NCI-H1092 treated with DMSO at 0.1 percent for 48 hours (cell line): Measurements from ENCODE around the gene EFHC1.

Experiments used
- DNase-seq: peaks from one replicate; lab custom pipeline; 2025; lab: John Stamatoyannopoulos, UW

The EFHC1 gene

DNA sequence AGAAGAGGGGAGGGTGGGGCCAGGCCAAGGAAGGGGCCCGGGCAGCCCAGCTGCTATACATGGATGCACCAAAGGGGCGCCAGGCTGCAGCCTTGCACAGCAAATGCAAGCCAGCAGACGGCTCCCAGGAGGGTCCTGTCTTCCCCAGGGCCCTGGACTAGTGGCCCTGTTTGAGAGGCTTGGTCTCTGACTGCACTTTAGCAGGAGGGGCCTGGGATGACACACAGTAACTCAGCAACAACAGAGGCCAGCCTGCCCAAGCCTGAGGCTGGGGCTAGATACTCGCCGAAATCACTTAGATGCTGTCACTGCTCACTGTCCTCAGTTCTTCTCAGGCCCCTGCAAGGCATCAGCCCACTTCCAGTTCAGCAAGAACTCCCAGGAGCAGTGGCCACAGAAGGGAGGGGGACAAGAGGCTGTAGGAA, 83.2 kb downstream of the EFHC1 start:
- DNase-seq, result no peak

DNA sequence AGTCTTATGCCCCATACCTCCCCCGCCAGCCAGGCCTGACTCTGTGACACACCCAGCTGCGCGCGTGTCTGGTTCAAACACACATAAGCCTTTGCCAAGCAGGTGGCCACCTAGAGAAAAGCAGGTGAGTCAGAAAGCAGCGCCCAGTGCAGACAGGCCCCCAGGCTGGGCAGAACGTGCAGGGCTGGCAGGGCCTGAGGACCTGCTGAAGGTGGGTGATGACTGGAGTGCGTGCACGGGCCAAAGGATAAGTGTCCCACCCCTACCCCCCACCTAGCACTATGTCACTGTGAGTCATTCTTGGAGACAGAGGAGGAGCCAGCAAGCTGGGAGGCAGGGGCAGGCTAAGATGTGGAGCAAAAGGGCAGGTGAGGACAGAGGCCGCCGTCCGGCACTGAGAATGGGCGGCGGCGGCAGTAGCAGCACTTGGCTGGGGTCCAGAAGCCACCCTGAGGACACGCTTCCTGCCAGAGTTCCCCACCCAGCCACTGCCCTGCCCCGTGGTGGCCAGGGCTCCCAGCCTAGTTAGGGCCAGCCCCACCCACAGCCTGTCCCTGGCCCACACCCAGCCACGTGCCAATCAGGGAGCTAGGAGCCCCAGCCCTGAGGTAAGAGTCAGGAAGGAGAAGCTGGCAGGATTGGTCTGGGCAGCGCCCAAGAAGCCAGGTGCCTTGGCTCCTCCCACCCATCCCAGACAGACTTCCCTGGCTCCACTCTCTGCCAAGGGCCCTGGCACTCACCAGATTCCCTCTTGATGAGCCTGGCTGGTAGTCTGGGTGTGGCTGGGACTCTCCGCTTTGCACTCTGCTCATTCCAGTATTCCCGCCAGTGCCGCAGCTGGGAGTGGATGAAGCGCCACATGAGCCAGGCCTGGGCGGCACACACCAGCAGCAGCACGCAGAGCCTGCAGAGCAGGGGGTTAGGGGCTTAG, 84.0 kb downstream of the EFHC1 start:
- DNase-seq, result peak; percentile 36

DNA sequence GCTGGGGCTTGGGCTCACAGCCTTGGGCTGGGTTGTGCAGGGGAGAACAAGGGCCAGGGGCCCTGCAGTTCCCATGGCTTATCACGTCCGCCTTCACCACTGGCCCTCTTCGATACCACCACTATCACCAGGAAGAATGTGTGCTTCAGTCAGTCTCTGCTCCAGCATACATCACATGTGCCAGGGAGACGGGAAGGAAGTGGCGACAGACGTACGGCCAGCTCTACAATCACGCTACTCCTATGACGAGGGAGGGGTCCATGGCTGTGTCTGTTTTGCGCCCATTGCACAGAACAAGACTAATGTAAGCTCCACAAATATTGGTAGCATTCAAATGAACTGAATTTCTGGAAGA, 84.6 kb downstream of the EFHC1 start:
- DNase-seq, result no peak

DNA sequence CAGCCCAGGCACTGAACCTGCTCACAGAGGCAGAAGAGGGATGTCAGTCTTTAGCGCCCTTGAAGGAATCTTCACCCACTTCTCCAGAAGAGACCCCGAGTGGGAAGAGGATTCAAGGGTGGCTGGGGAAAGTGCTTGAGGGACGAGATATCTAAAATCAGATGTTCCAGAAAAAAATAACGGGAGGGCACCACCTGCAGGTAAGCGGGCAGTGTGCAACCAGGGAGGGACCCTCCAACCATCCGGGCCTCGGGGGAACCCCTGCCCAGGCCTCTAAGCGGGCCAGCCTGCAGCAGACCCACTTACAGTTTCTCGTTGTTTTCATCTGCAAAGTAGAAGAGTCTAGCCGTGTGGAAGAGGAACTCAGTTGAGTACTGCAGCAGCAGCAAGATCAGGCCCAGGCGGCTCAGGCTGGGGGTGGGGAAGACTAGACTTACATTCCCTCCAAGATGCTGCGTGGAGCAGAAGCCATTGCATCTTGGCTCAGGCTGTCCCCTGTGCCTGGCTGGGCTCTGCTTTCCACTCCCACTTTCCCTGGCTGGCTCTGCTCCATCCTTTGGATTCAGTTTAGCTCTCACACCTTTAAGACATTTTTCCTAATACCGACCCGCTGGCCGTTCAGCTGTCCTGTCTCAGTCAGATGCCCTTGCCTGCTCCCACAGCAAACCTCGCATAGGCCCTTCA, 85.7 kb downstream of the EFHC1 start:
- DNase-seq, result no peak

DNA sequence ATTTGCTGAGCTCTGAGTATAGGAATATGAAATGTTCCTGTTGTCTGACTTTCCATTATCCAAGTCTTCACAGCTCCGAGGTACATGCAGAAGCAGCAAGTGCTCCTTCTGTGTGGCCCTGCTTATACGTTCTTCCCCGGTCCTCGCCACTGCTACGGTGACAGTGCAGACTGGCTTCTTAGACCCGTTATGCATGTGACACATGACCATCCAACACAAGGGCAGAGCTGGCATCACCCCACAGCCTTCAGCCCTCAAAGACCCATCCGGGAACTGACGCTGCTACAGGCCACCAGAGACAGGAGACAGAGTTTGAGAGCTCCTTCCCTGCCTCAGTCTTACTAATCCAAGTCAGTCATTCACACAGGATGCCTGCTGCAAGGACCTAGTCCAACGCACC, 86.3 kb downstream of the EFHC1 start:
- no peak for DNase-seq

DNA sequence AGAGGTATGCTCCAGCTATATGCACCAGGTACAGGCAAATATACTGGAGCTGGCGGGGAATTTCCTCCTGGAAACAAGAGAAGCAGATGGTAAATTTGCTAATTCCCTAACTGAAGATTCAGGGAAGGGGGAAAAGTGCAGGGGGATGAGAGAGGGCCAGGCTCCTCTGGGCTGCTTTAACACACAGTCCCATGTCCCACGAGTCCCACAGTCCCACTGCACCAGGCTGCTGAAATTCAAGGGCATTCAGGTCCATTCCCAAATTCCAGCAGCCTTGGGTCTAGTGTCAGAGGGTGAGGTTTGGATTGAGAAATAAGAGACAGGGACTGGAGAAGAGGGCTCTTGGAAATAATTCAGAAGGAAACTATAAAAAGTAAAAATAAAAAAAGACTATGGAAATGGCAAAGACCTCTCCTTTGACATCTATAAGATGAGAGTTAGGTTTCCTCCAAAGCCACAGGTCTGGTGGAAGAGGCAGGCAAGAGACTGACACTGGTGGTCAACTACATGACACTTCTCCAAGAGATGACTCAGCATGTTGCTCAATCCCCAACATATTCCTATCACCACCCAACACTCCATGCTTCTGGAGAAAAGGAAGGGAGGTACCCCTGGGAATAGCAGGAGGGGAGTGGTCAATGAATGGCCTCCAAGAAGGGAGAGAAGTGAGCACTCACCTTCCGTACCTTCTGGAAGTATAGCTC, 87.6 kb downstream of the EFHC1 start:
- DNase-seq, result no peak

DNA sequence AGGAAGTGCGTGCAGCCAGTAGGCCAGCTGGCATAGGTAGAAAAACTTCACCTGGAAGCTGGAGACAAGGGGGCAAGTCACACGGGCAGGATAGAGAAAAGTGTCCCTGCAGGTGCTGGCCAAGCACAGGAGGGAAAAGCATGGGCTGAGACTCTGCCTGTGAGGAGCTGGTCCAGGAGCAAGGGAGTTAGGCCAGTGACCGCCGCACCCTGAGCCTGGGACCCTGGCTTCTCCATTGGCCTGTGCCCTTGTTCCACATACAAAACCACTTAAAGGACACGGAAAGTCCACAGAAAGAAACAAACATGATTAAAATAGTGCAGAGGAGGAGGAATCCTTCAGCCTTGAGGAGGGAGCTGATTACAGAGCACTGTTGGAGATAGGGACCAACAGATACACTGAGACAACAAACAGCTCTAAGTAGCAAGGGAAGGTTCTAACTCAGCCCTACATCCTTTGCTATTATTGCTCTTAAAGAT, 88.2 kb downstream of the EFHC1 start:
- DNase-seq, result no peak

DNA sequence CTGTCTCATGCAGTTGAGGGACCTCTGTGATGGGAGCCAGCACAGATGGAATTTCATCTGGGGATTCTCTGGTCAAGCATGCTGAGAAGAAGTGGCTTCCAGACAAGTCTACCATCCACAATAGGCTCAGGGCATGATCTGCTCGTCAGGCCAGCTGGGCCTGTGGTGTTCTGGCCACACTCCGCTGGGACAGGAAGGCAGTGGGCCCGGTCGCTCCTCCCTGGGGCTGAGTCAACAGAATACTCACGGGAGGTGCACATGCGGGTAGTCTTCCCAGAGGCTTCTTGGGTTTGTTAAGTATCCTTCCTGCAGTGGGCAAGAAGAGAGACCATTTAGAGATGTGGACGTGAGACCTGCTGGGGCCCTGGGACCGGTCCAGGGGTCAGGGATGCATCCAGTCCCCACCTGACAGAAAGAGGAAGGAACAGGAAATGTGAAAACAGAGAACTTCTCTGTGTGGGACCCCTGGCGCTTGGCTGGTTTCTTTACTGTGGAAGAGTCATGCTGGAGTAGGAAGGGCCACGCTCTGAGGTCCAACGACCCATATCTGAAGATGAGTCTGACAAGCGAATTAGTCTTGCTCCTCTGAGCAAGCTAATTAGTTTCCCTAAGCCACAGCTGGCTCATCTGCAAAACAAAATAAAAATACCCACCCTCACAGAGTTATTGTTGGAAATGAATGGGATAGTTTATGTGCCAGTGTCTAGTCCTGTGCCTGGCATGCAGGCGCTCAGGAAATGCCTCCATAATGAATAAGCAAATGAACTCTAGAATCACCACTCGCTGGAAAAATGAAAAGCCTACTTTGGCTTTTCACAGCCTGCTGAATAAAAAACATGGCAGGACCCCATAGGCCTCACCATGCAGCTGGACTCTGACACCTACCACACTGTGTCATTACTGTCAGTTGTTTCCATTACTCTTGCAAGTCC, 89.4 kb downstream of the EFHC1 start:
- DNase-seq, result no peak

DNA sequence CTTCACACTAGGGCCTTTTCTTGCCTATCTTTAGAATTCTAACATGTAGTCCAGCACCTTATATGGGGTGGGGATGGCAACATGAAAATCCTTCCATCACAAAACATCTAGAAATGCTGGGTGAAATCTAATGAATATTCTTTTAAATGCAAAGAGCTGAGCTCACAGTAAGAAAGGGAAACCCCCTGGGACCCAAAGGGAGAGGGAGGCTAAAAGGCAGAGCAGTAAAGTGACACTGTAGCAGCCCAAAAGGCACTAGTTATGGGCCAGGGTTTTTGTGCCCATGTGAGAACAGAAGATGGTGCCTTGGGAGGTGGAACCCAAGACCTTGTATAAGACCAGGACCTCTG, 90.0 kb downstream of the EFHC1 start:
- no peak for DNase-seq

DNA sequence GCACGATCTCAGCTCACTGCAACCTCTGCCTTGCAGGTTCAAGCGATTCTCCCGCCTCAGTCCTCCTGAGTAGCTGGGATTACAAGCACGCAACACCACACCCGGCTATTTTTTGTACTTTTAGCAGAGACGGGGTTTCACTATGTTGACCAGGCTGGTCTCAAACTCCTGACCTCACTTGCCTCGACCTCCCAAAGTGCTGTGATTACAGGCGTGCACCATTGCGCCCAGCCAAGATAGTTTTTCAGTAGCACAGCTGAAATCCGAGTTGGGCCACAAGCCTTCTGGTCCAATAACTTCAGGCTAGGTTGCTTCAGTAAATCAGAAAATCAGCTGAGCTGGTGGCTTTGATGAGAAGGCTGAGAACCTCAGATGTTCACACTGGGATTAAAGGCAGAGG, 91.0 kb downstream of the EFHC1 start:
- DNase-seq, result no peak

DNA sequence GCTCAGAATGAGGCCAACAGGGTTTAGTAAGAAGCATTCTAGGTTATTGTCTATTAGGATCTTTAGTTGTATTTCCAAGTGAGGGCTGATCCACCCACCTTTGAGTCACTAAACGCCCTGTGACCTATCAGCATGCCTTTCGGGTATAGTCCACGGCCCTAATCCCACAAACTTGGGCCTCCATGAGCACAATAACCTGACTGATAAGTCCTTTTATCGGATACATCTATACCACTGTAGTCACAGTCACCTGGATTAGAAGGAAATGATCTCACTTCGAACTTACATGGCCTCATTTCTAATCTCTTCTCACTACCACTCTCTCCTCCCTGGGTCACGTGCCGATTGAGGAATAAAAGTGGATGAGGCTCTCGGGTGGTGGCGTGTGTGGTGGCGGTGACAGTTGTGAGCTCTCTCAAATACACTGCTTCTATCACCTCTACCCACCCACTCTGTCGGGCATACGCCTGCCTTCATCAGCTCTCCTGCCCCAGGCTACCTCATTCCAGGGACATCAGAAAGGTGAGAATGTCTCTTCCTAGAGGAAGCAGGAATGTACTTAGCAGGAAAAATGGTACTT, 91.5 kb downstream of the EFHC1 start:
- no peak for DNase-seq

DNA sequence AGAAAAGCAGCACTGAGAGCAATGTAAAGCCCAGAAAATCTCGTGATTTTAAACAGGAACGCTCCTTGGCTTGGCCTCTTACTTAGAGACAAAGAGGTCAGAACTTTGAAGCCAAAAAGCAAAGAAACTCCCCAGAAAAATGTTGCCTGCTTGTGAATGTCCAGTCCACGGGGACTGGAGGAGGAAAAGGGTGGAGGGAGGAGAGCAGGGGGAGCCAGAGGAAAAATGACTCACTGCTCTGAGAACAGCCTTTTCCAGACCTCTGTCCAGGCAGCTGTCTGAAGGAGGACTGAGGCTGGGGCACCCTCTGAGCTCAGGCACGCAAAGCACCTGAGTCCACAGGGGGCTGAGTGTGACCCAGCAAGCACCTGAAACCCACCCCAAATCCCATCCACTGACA, 92.1 kb downstream of the EFHC1 start:
- DNase-seq, result no peak

DNA sequence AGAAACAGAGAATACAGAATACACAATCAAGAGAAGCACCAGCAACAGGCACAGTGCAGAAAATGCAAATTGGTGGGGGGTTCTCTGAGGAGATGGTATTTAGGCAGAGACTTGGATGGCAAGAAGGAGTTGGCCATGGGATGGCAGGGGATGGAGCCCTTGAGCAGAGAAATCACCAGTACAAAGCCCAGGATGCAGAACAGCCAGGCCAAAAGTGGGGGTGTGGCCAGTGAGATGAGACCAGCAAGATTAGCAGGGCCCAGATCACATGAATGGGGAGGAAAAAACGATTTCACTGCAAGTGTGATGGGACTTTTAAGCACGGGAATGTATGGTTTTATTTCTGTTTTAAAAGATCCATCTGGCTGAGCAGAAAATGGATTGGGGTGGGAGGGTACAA, 93.3 kb downstream of the EFHC1 start:
- DNase-seq, result no peak

DNA sequence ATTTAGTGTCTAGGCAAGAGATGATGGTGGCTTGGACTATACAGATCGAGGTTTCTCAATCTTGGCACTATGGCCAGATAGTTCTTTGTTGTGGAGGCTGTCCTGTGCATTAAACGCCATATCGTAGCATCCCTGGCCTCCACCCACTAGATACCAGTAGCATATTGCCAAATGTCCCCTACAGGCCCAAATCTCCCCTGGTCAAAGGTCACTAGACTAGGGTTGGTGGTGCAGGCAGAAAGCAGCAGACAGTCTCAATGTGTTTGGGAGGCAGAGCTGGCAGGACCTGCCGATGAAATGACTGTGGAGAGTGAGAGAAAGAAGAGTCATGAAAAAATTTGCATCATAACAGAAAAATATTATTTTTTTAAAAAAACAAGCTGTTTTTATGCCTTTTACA, 93.8 kb downstream of the EFHC1 start:
- no peak for DNase-seq

DNA sequence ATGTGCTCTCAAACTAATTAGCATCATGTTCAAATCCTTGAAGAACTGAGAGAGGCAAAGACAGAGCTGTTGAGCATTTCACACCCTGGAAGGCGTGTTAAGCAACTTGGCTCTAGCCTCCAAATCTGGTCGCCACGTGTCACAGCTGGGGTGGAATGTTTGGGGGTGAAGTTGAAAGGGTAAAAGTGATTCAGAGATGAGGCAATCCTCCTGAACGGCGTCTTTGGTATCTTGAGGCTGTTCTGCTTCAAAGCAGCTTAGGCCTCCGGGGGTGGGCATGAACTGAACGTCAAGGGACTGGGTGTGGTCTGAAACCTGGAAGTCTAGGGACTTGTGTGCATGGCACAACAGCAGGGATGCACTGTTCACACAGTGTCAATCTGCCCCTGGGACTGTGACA, 94.4 kb downstream of the EFHC1 start:
- no peak for DNase-seq

DNA sequence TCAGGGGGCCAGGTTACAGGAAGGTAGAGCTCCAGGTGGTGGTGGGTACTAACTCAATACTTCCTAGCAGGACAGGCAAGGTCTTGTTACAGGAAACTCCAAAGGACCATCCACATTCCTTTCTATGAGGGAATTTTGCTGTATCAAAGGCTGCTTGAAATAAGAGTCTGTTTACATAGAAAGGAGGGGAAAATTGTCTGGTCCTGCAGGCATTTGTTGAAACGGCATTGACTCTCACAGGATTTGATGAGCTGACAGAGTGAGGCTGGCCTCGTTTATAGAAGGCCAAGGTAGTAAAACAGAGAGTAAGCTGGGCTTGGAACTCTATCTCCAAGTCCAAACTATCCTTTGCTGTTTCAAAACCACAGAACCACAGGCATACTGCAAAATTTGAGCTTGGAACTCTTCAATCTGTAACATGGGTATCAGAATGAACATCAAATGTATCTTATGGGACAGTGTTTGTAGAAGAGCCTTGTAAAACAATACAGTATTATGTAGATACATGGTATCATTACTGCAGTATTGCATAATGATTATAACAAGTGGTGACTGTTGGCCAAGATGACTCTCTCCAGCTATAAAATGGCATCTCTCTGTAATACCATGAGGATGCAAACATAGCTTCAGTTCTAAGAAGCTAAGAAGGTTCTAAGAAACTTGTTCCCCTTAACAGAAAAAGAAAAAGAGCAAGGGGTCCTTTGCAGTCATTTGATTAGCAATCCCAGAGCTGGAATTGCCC, 95.2 kb downstream of the EFHC1 start:
- no peak for DNase-seq

DNA sequence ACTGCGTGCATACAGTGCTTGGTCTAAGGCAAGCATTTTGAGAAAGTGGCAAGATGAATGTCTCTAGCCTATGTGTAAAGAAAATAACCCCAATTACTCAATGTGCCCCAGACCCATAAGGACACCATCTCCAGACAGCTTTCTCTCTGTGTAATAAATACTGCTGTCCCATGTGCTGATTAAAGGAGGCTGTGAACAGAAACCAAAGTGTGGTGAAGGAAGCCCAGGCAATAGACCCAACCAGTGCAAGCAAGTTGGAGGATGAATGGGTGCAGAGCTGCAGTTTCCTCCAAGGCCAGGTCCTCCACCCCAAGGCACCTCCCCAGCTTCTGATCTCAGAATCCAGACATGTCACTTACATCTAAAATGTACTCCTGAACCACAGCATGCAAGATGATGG, 96.1 kb downstream of the EFHC1 start:
- DNase-seq, result no peak

DNA sequence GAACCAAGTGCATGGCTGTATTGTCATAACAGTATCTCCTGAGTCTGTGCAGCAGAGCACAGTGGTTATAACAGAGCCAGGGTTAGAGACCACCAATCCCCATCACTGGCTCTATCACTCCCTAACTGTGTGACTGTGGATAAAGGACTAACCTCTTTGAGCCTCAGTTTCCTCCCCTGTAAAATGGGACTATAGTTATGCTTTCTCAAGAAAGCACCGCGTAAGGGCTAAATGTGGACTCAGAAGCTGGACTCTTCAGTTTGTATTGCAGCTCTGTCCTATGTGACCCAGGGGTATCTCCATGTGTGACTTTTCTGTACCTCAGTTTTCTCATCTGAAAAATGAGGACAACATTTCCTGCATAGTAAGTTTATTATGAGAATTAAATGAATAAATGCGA, 96.8 kb downstream of the EFHC1 start:
- no peak for DNase-seq

DNA sequence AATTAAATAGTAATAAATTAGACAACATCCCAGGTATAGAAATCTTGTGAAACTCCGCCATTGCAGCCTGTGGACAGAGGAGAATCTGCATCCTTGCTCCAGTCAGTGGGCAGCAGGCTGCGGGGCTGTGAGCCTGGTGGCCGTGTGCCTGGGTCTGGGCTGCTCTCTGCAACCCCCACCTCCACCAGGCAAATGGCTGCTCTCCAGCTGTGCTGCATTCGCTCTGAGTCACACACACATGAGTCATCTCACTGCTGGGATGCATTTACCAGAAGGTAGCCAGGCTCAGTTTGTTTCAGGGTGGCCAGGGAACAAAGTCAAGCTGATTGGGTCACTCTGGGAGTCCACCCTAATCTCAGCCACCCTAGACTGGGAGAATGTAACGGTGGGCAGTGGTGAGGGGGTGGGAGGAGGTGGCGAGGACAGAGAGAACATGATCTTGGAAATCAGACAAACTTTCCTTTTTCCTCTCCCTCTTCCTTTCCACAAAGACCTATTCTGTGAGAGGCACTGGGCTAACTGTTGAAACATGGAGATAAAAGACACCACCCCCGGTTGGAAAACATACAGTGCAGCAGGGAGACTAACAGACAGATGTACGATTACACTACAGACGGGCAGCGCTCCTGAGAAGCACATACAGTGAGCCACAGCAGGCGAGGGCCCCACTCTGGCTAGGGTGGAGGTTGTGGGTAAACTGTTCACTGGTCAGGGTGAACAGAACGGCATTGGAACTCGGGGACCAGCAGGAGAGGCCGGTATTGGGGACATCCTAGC, 97.5 kb downstream of the EFHC1 start:
- DNase-seq, result no peak
